Neural cell (in vitro differentiated cells): ENCODE results near the gene DRD2. TPM values are rescaled to one million over a fixed set of nuclear protein-coding genes. Genes with fewer than 3 reads are reported as not detected.

Experiments
- H2AFZ ChIP-seq: fragments of 200-600, 300-800 bp; sonication (generic), shearing (Covaris generic); 2 replicates; pipeline ENCODE4 v1.6.0; 2014; ENCODE audit warnings: low read depth, mild to moderate bottlenecking, antibody characterized with exemption, low read length, moderate library complexity
- H3F3A ChIP-seq: fragments of 200-600 bp; shearing (Covaris generic); 2 replicates; pipeline ENCODE4 v1.6.1; 2016; ENCODE audit warnings: mild to moderate bottlenecking, moderate library complexity, mixed read lengths, antibody characterized with exemption, low read length; ENCODE audit not compliant: insufficient read depth, poor library complexity, severe bottlenecking
- H3K27ac ChIP-seq: fragments of 200-600, 300-800 bp; sonication (generic), shearing (Covaris generic); 2 replicates; pipeline ENCODE4 v1.5.1; 2014; ENCODE audit warnings: mild to moderate bottlenecking, low read length, moderate library complexity
- H3K27me3 ChIP-seq: fragments of 300-800, 200-600 bp; sonication (generic), shearing (Covaris generic); 2 replicates; pipeline ENCODE4 v1.6.0; 2014; ENCODE audit warnings: mild to moderate bottlenecking, low read depth, low read length, moderate library complexity; ENCODE audit not compliant: insufficient read depth
- H3K36me3 ChIP-seq: fragments of 300-800, 200-600 bp; sonication (generic), shearing (Covaris generic); 2 replicates; pipeline ENCODE4 v1.5.1; 2014; ENCODE audit warnings: mild to moderate bottlenecking, antibody characterized with exemption, low read length, moderate library complexity; ENCODE audit not compliant: insufficient read depth
- H3K4me2 ChIP-seq: fragments of 300-800, 200-600 bp; sonication (generic), shearing (Covaris generic); 2 replicates; pipeline ENCODE4 v1.6.0; 2014; ENCODE audit warnings: mild to moderate bottlenecking, low read length
- H3K4me3 ChIP-seq: fragments of 300-800, 200-600 bp; sonication (generic), shearing (Covaris generic); 2 replicates; pipeline ENCODE4 v1.5.1; 2014; ENCODE audit warnings: mild to moderate bottlenecking, low read length, moderate library complexity
- H3K79me2 ChIP-seq: fragments of 200-600 bp; shearing (Covaris generic); replicated peaks from 2 replicates; pipeline ENCODE4 v1.6.0; 2014; ENCODE audit warnings: mild to moderate bottlenecking, low read length, moderate library complexity; ENCODE audit not compliant: insufficient read depth
- H3K9ac ChIP-seq: fragments of 300-800, 200-600 bp; sonication (generic), shearing (Covaris generic); 2 replicates; pipeline ENCODE4 v1.6.1; 2016; ENCODE audit warnings: mild to moderate bottlenecking, low read length, mixed read lengths
- H3K9me2 ChIP-seq: fragments of 200-600 bp; shearing (Covaris generic); 2 replicates; pipeline ENCODE4 v1.6.1; 2016; ENCODE audit warnings: mild to moderate bottlenecking, low read length, mixed read lengths; ENCODE audit not compliant: insufficient read depth
- H3K9me3 ChIP-seq: fragments of 200-600, 300-800 bp; sonication (generic), shearing (Covaris generic); 2 replicates; pipeline ENCODE4 v1.6.1; 2016; ENCODE audit warnings: mild to moderate bottlenecking, mixed run types, low read length, moderate library complexity, mixed read lengths
- H4K20me1 ChIP-seq: fragments of 200-600 bp; shearing (Covaris generic); 2 replicates; pipeline ENCODE4 v1.6.1; 2016; ENCODE audit warnings: mild to moderate bottlenecking, mixed run types; ENCODE audit not compliant: insufficient read depth
- CTCF ChIP-seq: fragments of 450-650 bp; IDR thresholded peaks from 2 replicates; pipeline ENCODE4 v1.5.1; 2014; ENCODE audit warnings: antibody characterized with exemption, mild to moderate bottlenecking, moderate library complexity; ENCODE audit not compliant: poor library complexity, severe bottlenecking
- EP300 ChIP-seq: fragments of 450-650 bp; conservative IDR thresholded peaks from 2 replicates; pipeline ENCODE4 v1.6.1; 2014; ENCODE audit warnings: antibody characterized with exemption, mild to moderate bottlenecking, moderate library complexity; ENCODE audit not compliant: poor library complexity, severe bottlenecking
- EZH2 ChIP-seq: fragments of 200-600, 300-800 bp; shearing (Covaris generic), sonication (generic); IDR thresholded peaks from 2 replicates; pipeline ENCODE4 v1.6.1; 2014; ENCODE audit warnings: antibody characterized with exemption, low read length, borderline replicate concordance, mild to moderate bottlenecking; ENCODE audit not compliant: insufficient read depth, poor library complexity, severe bottlenecking
- MXI1 ChIP-seq: fragments of 450-650 bp; conservative IDR thresholded peaks from 2 replicates; pipeline ENCODE4 v1.6.1; 2014; ENCODE audit warnings: antibody characterized with exemption, mild to moderate bottlenecking; ENCODE audit not compliant: poor library complexity, severe bottlenecking
- POLR2AphosphoS5 ChIP-seq: IDR thresholded peaks from 2 replicates; pipeline ENCODE4 v1.6.1; 2012
- RAD21 ChIP-seq: fragments of 450-650 bp; conservative IDR thresholded peaks from 2 replicates; pipeline ENCODE4 v1.6.1; 2014; ENCODE audit warnings: antibody characterized with exemption, mild to moderate bottlenecking, moderate library complexity
- REST ChIP-seq: IDR thresholded peaks from 2 replicates; pipeline ENCODE4 v1.6.1; 2012; ENCODE audit warnings: borderline replicate concordance
- SMC3 ChIP-seq: fragments of 450-650 bp; conservative IDR thresholded peaks from 2 replicates; pipeline ENCODE4 v1.6.1; 2014; ENCODE audit warnings: antibody characterized with exemption, mild to moderate bottlenecking, moderate library complexity; ENCODE audit not compliant: poor library complexity
- TAF1 ChIP-seq: IDR thresholded peaks from 2 replicates; pipeline ENCODE4 v1.6.1; 2012; ENCODE audit warnings: low read depth
- polyA plus RNA-seq: library from polyadenylated mRNA; depleted of rRNA; stranded (reverse); fragments of >200 nt; gene quantifications from 2 replicates; pipeline ENCODE4 v1.2.3, GENCODE V29; 2014

DRD2 gene
- polyA plus RNA-seq, 1 donor from 2014 or later, result 0.24 TPM

GRCh38 chr11:113470233-113470632, 5.0 kb downstream of the DRD2 start:
- TF ChIP-seq TAF1 (no peak), POLR2AphosphoS5 (no peak), CTCF (no peak), EP300 (no peak), MXI1 (no peak), SMC3 (no peak), RAD21 (no peak), EZH2 (no peak), REST (no peak)
- Histone ChIP-seq H3K4me2 (no peak overlapping the region), H3K9me3 (no peaks in the 10 kb centered on the region), H3K36me3 (no peaks in the 10 kb centered on the region), H3K27ac (no peak overlapping the region), H3K4me3 (no peak overlapping the region), H3K79me2 (no peaks in the 10 kb centered on the region), H3K27me3 (peaks cover 34% of the 10 kb centered on the region), H3F3A (no peaks in the 10 kb centered on the region), H3K9me2 (no peaks in the 10 kb centered on the region), H4K20me1 (no peaks in the 10 kb centered on the region), H3K9ac (no peak overlapping the region), H2AFZ (no peak overlapping the region)

- peaks cover 23% of the 10 kb centered on the region for H3K27me3 ChIP-seq
- no peak overlapping the region for H2AFZ ChIP-seq
- H3K4me2 ChIP-seq, result no peak overlapping the region
Observed at GRCh38 chr11:113468726-113469345, 6.4 kb downstream of the DRD2 start.

More at GRCh38 chr11:113468726-113469345, 6.4 kb downstream of the DRD2 start:
- H3K9ac ChIP-seq, result no peak overlapping the region
- H3F3A ChIP-seq, result no peaks in the 10 kb centered on the region
- H3K36me3 ChIP-seq, result no peaks in the 10 kb centered on the region
- no peaks in the 10 kb centered on the region for H3K79me2 ChIP-seq
- H4K20me1 ChIP-seq, result no peaks in the 10 kb centered on the region
- no peaks in the 10 kb centered on the region for H3K9me2 ChIP-seq
- no peak overlapping the region for H3K4me3 ChIP-seq
- H3K9me3 ChIP-seq, result no peaks in the 10 kb centered on the region
- no peak for TF ChIP-seq RAD21
- TF ChIP-seq EZH2, result no peak
- no peak for TF ChIP-seq POLR2AphosphoS5
- TF ChIP-seq EP300, result no peak
- TF ChIP-seq CTCF, result no peak
- TF ChIP-seq SMC3, result no peak
- no peak for TF ChIP-seq REST
- no peak for TF ChIP-seq TAF1
- no peak for TF ChIP-seq MXI1
- H3K27ac ChIP-seq, result no peak overlapping the region
